HEK293 (cell line): ENCODE data around the gene LYPLA2.
A peak's percentile ranks its signal among the peaks of the same experiment; 100 is the strongest.

ENCODE experiments used
- CTCF ChIA-PET: fragments of 350-600 bp; formaldehyde crosslinking; extraction: SDS; loops from one replicate; lab custom pipeline; 2021; ENCODE audit warnings: antibody characterized with exemption; lab: Yijun Ruan, JAX
- POLR2A ChIA-PET: fragments of 300-600 bp; formaldehyde crosslinking; extraction: SDS; loops from one replicate; lab custom pipeline; 2020; ENCODE audit warnings: antibody characterized with exemption, inconsistent platforms; lab: Yijun Ruan, JAX
- H3K27ac ChIP-seq: fragments of 200-500 bp; sonication (Bioruptor generic); 2 replicates; pipeline ENCODE4 v1.5.1; 2014; ENCODE audit warnings: low read depth, low read length, control low read depth, inconsistent platforms; ENCODE audit errors: extremely low read depth
- H3K36me3 ChIP-seq, 2 experiments: fragments of 200-500 bp in 1 of 2; sonication (Bioruptor generic) in 1 of 2; 1 replicate in 1 of 2; 2 replicates in 1 of 2; pipeline ENCODE4 v1.5.1; 2014 to 2017; ENCODE audit warnings: inconsistent platforms in 2 of 2, low read length in 2 of 2; ENCODE audit not compliant: control insufficient read depth in 2 of 2, insufficient read depth in 1 of 2
- H3K4me1 ChIP-seq: fragments of 200-500 bp; sonication (Bioruptor generic); 2 replicates; pipeline ENCODE4 v1.5.1; 2014; ENCODE audit warnings: mild to moderate bottlenecking, low read length, inconsistent platforms; ENCODE audit not compliant: control insufficient read depth, insufficient read depth
- H3K4me3 ChIP-seq: 2 replicates; pipeline ENCODE4 v1.5.1; 2011; ENCODE audit warnings: low read depth, mild to moderate bottlenecking, control low read depth, low read length, moderate library complexity
- H3K9me3 ChIP-seq: fragments of 200-500 bp; sonication (Bioruptor generic); 2 replicates; pipeline ENCODE4 v1.5.1; 2014; ENCODE audit warnings: low read depth, low read length, inconsistent platforms; ENCODE audit not compliant: control insufficient read depth, insufficient read depth
- GLIS1 ChIP-seq: fragments of 450-650 bp; formaldehyde crosslinking; IDR thresholded peaks from 2 replicates; pipeline ENCODE4 v1.5.1; 2016; ENCODE audit warnings: missing biosample characterization, missing genetic modification characterization
- KLF10 ChIP-seq: fragments of 450-650 bp; IDR thresholded peaks from 2 replicates; pipeline ENCODE4 v1.5.1; 2018; ENCODE audit warnings: missing biosample characterization, mild to moderate bottlenecking, missing genetic modification characterization
- KLF7 ChIP-seq: fragments of 450-650 bp; formaldehyde crosslinking; IDR thresholded peaks from 2 replicates; pipeline ENCODE4 v1.5.1; 2016; ENCODE audit warnings: missing biosample characterization, missing genetic modification characterization, borderline replicate concordance
- KLF9 ChIP-seq: fragments of 450-650 bp; formaldehyde crosslinking; IDR thresholded peaks from 2 replicates; pipeline ENCODE4 v1.5.1; 2016; ENCODE audit warnings: missing biosample characterization, missing genetic modification characterization, low read depth
- RBAK ChIP-seq: fragments of 450-650 bp; formaldehyde crosslinking; IDR thresholded peaks from 2 replicates; pipeline ENCODE4 v1.5.1; 2016; ENCODE audit warnings: missing biosample characterization, missing genetic modification characterization
- YY2 ChIP-seq: fragments of 450-650 bp; formaldehyde crosslinking; IDR thresholded peaks from 2 replicates; pipeline ENCODE4 v1.5.1; 2016; ENCODE audit warnings: missing biosample characterization, missing genetic modification characterization
- ZBTB20 ChIP-seq: fragments of 450-650 bp; formaldehyde crosslinking; IDR thresholded peaks from 2 replicates; pipeline ENCODE4 v1.5.1; 2016; ENCODE audit warnings: missing biosample characterization, missing genetic modification characterization
- ZBTB21 ChIP-seq: fragments of 450-650 bp; formaldehyde crosslinking; IDR thresholded peaks from 2 replicates; pipeline ENCODE4 v1.5.1; 2017; ENCODE audit warnings: missing biosample characterization, missing genetic modification characterization
- ZBTB48 ChIP-seq: fragments of 450-650 bp; formaldehyde crosslinking; IDR thresholded peaks from 2 replicates; pipeline ENCODE4 v1.5.1; 2016; ENCODE audit warnings: missing biosample characterization, missing genetic modification characterization
- ZEB2 ChIP-seq: fragments of 450-650 bp; formaldehyde crosslinking; IDR thresholded peaks from 2 replicates; pipeline ENCODE4 v1.5.1; 2016; ENCODE audit warnings: missing biosample characterization, missing genetic modification characterization
- ZFP41 ChIP-seq: fragments of 450-650 bp; formaldehyde crosslinking; IDR thresholded peaks from 2 replicates; pipeline ENCODE4 v1.5.1; 2016; ENCODE audit warnings: missing biosample characterization, missing genetic modification characterization, borderline replicate concordance
- ZIC2 ChIP-seq: fragments of 450-650 bp; formaldehyde crosslinking; IDR thresholded peaks from 2 replicates; pipeline ENCODE4 v1.5.1; 2016; ENCODE audit warnings: missing biosample characterization, missing genetic modification characterization
- ZNF112 ChIP-seq: fragments of 450-650 bp; formaldehyde crosslinking; IDR thresholded peaks from 2 replicates; pipeline ENCODE4 v1.5.0; 2017; ENCODE audit warnings: missing biosample characterization, missing genetic modification characterization
- ZNF174 ChIP-seq: fragments of 450-650 bp; formaldehyde crosslinking; IDR thresholded peaks from 2 replicates; pipeline ENCODE4 v1.5.0; 2017; ENCODE audit warnings: missing biosample characterization, mild to moderate bottlenecking, missing genetic modification characterization
- ZNF175 ChIP-seq: fragments of 450-650 bp; formaldehyde crosslinking; IDR thresholded peaks from 2 replicates; pipeline ENCODE4 v1.5.1; 2016; ENCODE audit warnings: missing biosample characterization, missing genetic modification characterization
- ZNF2 ChIP-seq: fragments of 450-650 bp; formaldehyde crosslinking; IDR thresholded peaks from 2 replicates; pipeline ENCODE4 v1.5.1; 2016; ENCODE audit warnings: missing biosample characterization, missing genetic modification characterization
- ZNF223 ChIP-seq: fragments of 450-650 bp; formaldehyde crosslinking; IDR thresholded peaks from 2 replicates; pipeline ENCODE4 v1.5.1; 2016; ENCODE audit warnings: missing biosample characterization, missing genetic modification characterization
- ZNF26 ChIP-seq: fragments of 450-650 bp; formaldehyde crosslinking; IDR thresholded peaks from 2 replicates; pipeline ENCODE4 v1.5.1; 2016; ENCODE audit warnings: missing biosample characterization, missing genetic modification characterization
- ZNF292 ChIP-seq: fragments of 450-650 bp; formaldehyde crosslinking; IDR thresholded peaks from 2 replicates; pipeline ENCODE4 v1.5.1; 2016; ENCODE audit warnings: low read depth, missing biosample characterization, missing genetic modification characterization, borderline replicate concordance
- ZNF341 ChIP-seq: fragments of 450-650 bp; formaldehyde crosslinking; IDR thresholded peaks from 2 replicates; pipeline ENCODE4; 2016; ENCODE audit warnings: low read depth, missing biosample characterization, missing genetic modification characterization
- ZNF394 ChIP-seq: fragments of 450-650 bp; formaldehyde crosslinking; IDR thresholded peaks from 2 replicates; pipeline ENCODE4 v1.5.1; 2016; ENCODE audit warnings: missing biosample characterization, missing genetic modification characterization, mild to moderate bottlenecking, moderate library complexity, borderline replicate concordance
- ZNF404 ChIP-seq: fragments of 450-650 bp; formaldehyde crosslinking; IDR thresholded peaks from 2 replicates; pipeline ENCODE4 v1.5.1; 2017; ENCODE audit warnings: missing biosample characterization, missing genetic modification characterization
- ZNF501 ChIP-seq: fragments of 450-650 bp; formaldehyde crosslinking; IDR thresholded peaks from 2 replicates; pipeline ENCODE4 v1.5.1; 2016; ENCODE audit warnings: missing biosample characterization, missing genetic modification characterization
- ZNF510 ChIP-seq: fragments of 450-650 bp; formaldehyde crosslinking; IDR thresholded peaks from 2 replicates; pipeline ENCODE4 v1.5.1; 2018; ENCODE audit warnings: mild to moderate bottlenecking, missing genetic modification characterization, missing biosample characterization; ENCODE audit not compliant: insufficient replicate concordance
- ZNF521 ChIP-seq: fragments of 450-650 bp; formaldehyde crosslinking; IDR thresholded peaks from 2 replicates; pipeline ENCODE4 v1.5.1; 2017; ENCODE audit warnings: missing biosample characterization, mild to moderate bottlenecking, missing genetic modification characterization
- ZNF558 ChIP-seq: fragments of 450-650 bp; formaldehyde crosslinking; IDR thresholded peaks from 2 replicates; pipeline ENCODE4 v1.5.1; 2016; ENCODE audit warnings: missing biosample characterization, missing genetic modification characterization
- ZNF610 ChIP-seq: fragments of 450-650 bp; formaldehyde crosslinking; IDR thresholded peaks from 2 replicates; pipeline ENCODE4 v1.5.1; 2016; ENCODE audit warnings: missing biosample characterization, missing genetic modification characterization, borderline replicate concordance
- ZNF701 ChIP-seq: fragments of 450-650 bp; formaldehyde crosslinking; IDR thresholded peaks from 2 replicates; pipeline ENCODE4 v1.5.1; 2016; ENCODE audit warnings: missing biosample characterization, missing genetic modification characterization
- ZNF707 ChIP-seq: fragments of 450-650 bp; formaldehyde crosslinking; IDR thresholded peaks from 2 replicates; pipeline ENCODE4 v1.5.1; 2016; ENCODE audit warnings: missing biosample characterization, missing genetic modification characterization
- ZNF777 ChIP-seq: fragments of 450-650 bp; formaldehyde crosslinking; IDR thresholded peaks from 2 replicates; pipeline ENCODE4 v1.5.1; 2017; ENCODE audit warnings: missing biosample characterization, missing genetic modification characterization, borderline replicate concordance
- ZSCAN4 ChIP-seq: fragments of 450-650 bp; formaldehyde crosslinking; IDR thresholded peaks from 2 replicates; pipeline ENCODE4 v1.5.1; 2017; ENCODE audit warnings: missing biosample characterization, missing genetic modification characterization
- TF ChIP-seq, protein P1 (sequence below): fragments of 450-650 bp; formaldehyde crosslinking; IDR thresholded peaks from 2 replicates; pipeline ENCODE4 v1.5.1; 2016; ENCODE audit warnings: missing biosample characterization, missing genetic modification characterization
- TF ChIP-seq, protein P2 (sequence below): fragments of 450-650 bp; formaldehyde crosslinking; IDR thresholded peaks from 2 replicates; pipeline ENCODE4 v1.5.1; 2016; ENCODE audit warnings: missing biosample characterization, missing genetic modification characterization

The LYPLA2 gene

DNA sequence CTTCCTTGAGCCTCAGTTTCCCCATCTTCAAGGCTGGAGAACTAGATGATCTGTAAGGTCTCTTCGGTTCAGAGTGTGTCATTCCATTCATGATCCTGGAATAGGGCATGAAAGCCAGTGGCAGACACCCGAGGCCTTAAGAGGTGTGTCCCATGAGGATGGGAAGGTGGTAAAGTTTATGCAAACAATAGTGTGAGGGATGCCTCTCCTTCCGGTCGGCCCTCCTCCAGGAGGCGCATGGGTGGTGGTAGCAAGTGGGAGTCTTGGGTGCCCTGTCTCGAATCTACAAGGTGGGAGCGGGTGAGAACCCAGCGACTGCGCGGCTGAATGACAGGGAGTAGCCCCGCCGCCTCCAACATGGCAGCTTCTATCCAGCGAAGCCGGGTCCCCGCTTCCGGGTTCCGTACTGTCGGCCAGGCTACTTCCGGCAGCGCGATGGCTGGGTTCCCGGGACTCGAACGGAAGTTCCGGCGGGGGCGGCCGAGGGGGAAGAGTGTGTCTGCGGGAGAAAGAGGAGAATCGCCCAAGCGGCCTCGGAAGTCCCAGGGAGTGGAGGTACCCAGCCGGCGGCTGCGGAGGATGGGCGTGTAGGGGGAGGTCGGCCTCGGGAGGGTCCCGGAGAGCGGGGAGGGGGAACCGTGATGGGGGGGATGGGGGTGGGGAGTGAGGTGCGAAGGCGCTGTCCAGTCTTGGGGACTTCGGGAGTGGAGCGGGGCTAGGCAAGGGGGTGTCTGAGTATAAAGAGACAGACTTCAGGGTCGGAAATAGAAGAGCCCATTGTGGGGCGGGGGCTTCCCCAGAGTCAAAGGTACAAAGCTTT lies at the start of gene LYPLA2:
Gene LYPLA2, plus strand, starts transcription at position 450 of the 820 bp plus-strand sequence. CDS start 1,538 bp downstream, outside the sequence.
- peaks cover 9% of the 10 kb centered on the region; the same call in 1 of the 2 replicates for H3K4me1 ChIP-seq
- H3K27ac ChIP-seq: peak within 1 kb of the TSS; percentile 26; the same call in 1 of the 2 replicates
- ChIA-PET CTCF (interaction anchor here (0.6 to 1.5 kb wide), 5 partner anchors 7 to 375 kb away, joined by 3 to 7 read pairs (median 3); no protein-coding TSS in a partner anchor), POLR2A (interaction anchor here (0.8 to 8.9 kb wide), 4 partner anchors 9 to 19 kb away, joined by 3 to 101 read pairs (median 24); partner anchors contain the start of genes GALE and PITHD1)
- H3K4me3 ChIP-seq: peak within 1 kb of the TSS; percentile 73
- H3K9me3 ChIP-seq: no peaks in the 10 kb centered on the region
- H3K36me3 ChIP-seq: peaks cover 8 to 67% of the 10 kb centered on the region in 2 experiments
- TF ChIP-seq ZBTB20 (tag by site-specific recombination): peak; percentile 91
- TF ChIP-seq ZNF404 (tag by site-specific recombination): no peak
- TF ChIP-seq ZNF558: no peak
- no peak for TF ChIP-seq ZIC2 (tag by site-specific recombination)
- no peak for TF ChIP-seq RBAK (tag by site-specific recombination)
- TF ChIP-seq ZNF701 (tag by site-specific recombination): no peak
- TF ChIP-seq KLF9: peak; percentile 60
- TF ChIP-seq ZNF610: no peak
- 0 out of 2 replicates have a peak, but pooled peaks have one; percentile 23 for TF ChIP-seq ZNF501 (tag by site-specific recombination)
- no peak for TF ChIP-seq ZNF292
- peak; percentile 79; the same call in 1 of the 2 replicates for TF ChIP-seq ZNF394 (tag by site-specific recombination)
- peak; percentile 40; the same call in 1 of the 2 replicates for TF ChIP-seq KLF10 (tag by site-specific recombination)
- TF ChIP-seq, protein P1, sequence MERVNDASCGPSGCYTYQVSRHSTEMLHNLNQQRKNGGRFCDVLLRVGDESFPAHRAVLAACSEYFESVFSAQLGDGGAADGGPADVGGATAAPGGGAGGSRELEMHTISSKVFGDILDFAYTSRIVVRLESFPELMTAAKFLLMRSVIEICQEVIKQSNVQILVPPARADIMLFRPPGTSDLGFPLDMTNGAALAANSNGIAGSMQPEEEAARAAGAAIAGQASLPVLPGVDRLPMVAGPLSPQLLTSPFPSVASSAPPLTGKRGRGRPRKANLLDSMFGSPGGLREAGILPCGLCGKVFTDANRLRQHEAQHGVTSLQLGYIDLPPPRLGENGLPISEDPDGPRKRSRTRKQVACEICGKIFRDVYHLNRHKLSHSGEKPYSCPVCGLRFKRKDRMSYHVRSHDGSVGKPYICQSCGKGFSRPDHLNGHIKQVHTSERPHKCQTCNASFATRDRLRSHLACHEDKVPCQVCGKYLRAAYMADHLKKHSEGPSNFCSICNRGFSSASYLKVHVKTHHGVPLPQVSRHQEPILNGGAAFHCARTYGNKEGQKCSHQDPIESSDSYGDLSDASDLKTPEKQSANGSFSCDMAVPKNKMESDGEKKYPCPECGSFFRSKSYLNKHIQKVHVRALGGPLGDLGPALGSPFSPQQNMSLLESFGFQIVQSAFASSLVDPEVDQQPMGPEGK (tag by site-specific recombination): peak; percentile 93
- TF ChIP-seq ZBTB21 (tag by site-specific recombination): no peak
- TF ChIP-seq ZNF223 (tag by site-specific recombination): no peak
- TF ChIP-seq ZNF175 (tag by site-specific recombination): no peak
- TF ChIP-seq ZNF341 (tag by site-specific recombination): no peak
- TF ChIP-seq ZNF26 (tag by site-specific recombination): no peak
- TF ChIP-seq ZBTB48 (tag by site-specific recombination): no peak
- no peak for TF ChIP-seq ZSCAN4 (tag by site-specific recombination)
- TF ChIP-seq ZNF174: no peak
- TF ChIP-seq ZNF2 (tag by site-specific recombination): no peak
- no peak for TF ChIP-seq ZNF510
- peak; percentile 27; the same call in 1 of the 2 replicates for TF ChIP-seq GLIS1 (tag by site-specific recombination)
- TF ChIP-seq ZNF707 (tag by site-specific recombination): no peak
- TF ChIP-seq ZNF777: no peak
- peak; percentile 88 for TF ChIP-seq YY2
- TF ChIP-seq ZFP41 (tag by site-specific recombination): no peak
- TF ChIP-seq ZNF112 (tag by site-specific recombination): no peak
- TF ChIP-seq, protein P2, sequence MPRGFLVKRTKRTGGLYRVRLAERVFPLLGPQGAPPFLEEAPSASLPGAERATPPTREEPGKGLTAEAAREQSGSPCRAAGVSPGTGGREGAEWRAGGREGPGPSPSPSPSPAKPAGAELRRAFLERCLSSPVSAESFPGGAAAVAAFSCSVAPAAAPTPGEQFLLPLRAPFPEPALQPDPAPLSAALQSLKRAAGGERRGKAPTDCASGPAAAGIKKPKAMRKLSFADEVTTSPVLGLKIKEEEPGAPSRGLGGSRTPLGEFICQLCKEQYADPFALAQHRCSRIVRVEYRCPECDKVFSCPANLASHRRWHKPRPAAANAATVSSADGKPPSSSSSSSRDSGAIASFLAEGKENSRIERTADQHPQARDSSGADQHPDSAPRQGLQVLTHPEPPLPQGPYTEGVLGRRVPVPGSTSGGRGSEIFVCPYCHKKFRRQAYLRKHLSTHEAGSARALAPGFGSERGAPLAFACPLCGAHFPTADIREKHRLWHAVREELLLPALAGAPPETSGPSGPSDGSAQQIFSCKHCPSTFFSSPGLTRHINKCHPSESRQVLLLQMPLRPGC: no peak
- TF ChIP-seq ZEB2 (tag by site-specific recombination): 0 out of 2 replicates have a peak, but pooled peaks have one; percentile 37
- no peak for TF ChIP-seq ZNF521 (tag by site-specific recombination)
- TF ChIP-seq KLF7 (tag by site-specific recombination): peak; percentile 82
